ENCODE data around the gene SEC11C.

Gene SEC11C

GRCh38 chr18:59144483-59144882, 4.8 kb downstream of the SEC11C start:
- no peak for DNase-seq (ENCODE audit: low spot score)

- no peak for DNase-seq (ENCODE audit: low spot score)
These were observed 5.4 kb downstream of the SEC11C start for GRCh38 chr18:59145055-59145454.

GRCh38 chr18:59148192-59148591, 8.5 kb downstream of the SEC11C start:
- DNase-seq (ENCODE audit: low spot score) = no peak

GRCh38 chr18:59149007-59149406, 9.3 kb downstream of the SEC11C start:
- DNase-seq (ENCODE audit: low spot score) = no peak

- DNase-seq (ENCODE audit: low spot score) = no peak
These were observed 9.7 kb downstream of the SEC11C start for GRCh38 chr18:59149416-59149815.

- no peak for DNase-seq (ENCODE audit: low spot score)
These were observed 10.6 kb downstream of the SEC11C start for GRCh38 chr18:59150236-59150635.

- no peak for DNase-seq (ENCODE audit: low spot score)
These were observed 15.5 kb downstream of the SEC11C start for GRCh38 chr18:59155153-59155552.

GRCh38 chr18:59156316-59156715, 16.6 kb downstream of the SEC11C start:
- DNase-seq (ENCODE audit: low spot score) = no peak

GRCh38 chr18:59159265-59159664, 19.6 kb downstream of the SEC11C start:
- no peak for DNase-seq (ENCODE audit: low spot score)

GRCh38 chr18:59159986-59160385, 20.3 kb downstream of the SEC11C start:
- DNase-seq (ENCODE audit: low spot score) = no peak

GRCh38 chr18:59172664-59173249, 33.1 kb downstream of the SEC11C start:
- DNase-seq (ENCODE audit: low spot score) = no peak

GRCh38 chr18:59177485-59177884, 37.8 kb downstream of the SEC11C start:
- DNase-seq (ENCODE audit: low spot score) = no peak

- DNase-seq (ENCODE audit: low spot score) = no peak
These were observed 40.6 kb downstream of the SEC11C start for GRCh38 chr18:59180150-59180845.

GRCh38 chr18:59182673-59183072, 43.0 kb downstream of the SEC11C start:
- DNase-seq (ENCODE audit: low spot score) = no peak

GRCh38 chr18:59189008-59189407, 49.3 kb downstream of the SEC11C start:
- DNase-seq (ENCODE audit: low spot score) = no peak

- DNase-seq (ENCODE audit: low spot score) = no peak
These were observed 50.1 kb downstream of the SEC11C start for GRCh38 chr18:59189746-59190145.

GRCh38 chr18:59196161-59196725, 56.6 kb downstream of the SEC11C start:
- no peak for DNase-seq (ENCODE audit: low spot score)

- DNase-seq (ENCODE audit: low spot score) = no peak
These were observed 58.0 kb downstream of the SEC11C start for GRCh38 chr18:59197636-59198035.

- no peak for DNase-seq (ENCODE audit: low spot score)
These were observed 58.5 kb downstream of the SEC11C start for GRCh38 chr18:59198215-59198614.

- DNase-seq (ENCODE audit: low spot score) = no peak
These were observed 61.1 kb downstream of the SEC11C start for GRCh38 chr18:59200787-59201186.

GRCh38 chr18:59202258-59202820, 62.7 kb downstream of the SEC11C start:
- DNase-seq (ENCODE audit: low spot score) = no peak

GRCh38 chr18:59207506-59207905, 67.8 kb downstream of the SEC11C start:
- DNase-seq (ENCODE audit: low spot score) = no peak
